GOT3 (cell line): ENCODE data around the gene NUP155.
"Not testable (repeated sequence)": the region's sequence is repeated elsewhere in the genome, so short reads cannot be mapped to it uniquely, and the experiment has no call there.

Experiments
- DNase-seq: peaks from one replicate; lab custom pipeline; 2025; ENCODE audit warnings: mixed read lengths; lab: John Stamatoyannopoulos, UW

The NUP155 gene

GRCh38 chr5:37370864-37371726 is at the start of gene NUP155:
Gene NUP155 (minus strand): TSS chr5:37371106. CDS start chr5:37370977, 129 bp downstream.
- DNase-seq, result peak; percentile 42

DNA sequence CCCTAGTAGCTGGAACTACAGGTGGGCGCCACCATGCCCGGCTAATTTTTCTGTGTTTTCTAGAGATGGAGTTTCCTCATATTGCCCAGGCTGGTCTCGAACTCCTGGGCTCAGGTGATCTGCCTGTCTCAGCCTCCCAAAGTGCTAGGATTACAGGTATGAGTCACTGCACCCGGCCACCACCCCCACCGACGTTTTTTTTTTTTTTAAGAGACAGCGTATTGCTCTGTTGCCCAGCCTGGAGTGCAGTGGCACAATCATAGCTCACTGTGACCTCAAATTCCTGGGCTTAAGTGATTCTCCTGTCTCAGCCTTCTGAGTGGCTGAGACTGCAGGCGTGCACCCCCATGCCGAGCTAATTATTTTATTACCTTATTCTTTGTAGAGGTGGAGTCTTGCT is 46.4 kb upstream of the NUP155 start:
- no peak for DNase-seq

GRCh38 chr5:37415456-37415855 is 44.5 kb upstream of the NUP155 start:
- not testable (repeated sequence) for DNase-seq

DNA sequence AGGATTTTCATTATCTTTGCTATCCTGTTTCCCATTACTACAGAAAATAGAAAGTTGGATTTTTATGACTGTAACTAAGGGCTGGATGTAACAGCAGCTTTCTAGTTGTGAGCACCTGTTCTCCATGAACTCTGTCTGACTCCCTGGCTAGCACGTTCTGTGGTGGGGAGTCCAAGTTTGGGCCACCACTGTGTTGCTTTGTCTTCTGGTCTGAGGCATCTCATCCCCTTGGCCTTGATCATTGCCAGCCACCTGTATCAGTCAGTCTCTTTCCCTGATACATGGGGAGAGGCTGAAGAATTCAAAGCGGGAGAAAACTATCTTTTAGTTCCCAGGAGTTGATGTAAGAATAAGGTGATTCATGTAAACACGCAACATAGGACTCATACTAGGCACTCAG is 41.6 kb upstream of the NUP155 start:
- no peak for DNase-seq

GRCh38 chr5:37400501-37400900 is 29.6 kb upstream of the NUP155 start:
- DNase-seq, result no peak

DNA sequence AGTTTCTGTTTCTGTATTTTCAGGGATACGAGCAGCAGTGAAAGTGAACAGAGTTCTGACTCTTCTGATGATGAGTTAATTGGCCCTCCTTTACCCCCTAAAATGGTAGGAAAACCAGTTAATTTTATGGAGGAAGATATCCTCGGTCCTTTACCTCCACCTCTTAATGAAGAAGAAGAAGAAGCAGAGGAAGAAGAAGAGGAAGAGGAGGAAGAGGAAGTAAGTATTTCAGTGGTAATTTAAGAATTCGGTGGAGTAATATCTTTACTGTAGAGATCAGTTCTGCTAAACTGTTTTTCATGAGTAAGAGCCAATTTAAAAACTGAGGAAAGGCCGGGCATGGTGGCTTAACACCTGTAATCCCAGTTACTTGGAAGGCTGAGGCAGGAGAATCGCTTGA is 25.4 kb upstream of the NUP155 start:
- no peak for DNase-seq

DNA sequence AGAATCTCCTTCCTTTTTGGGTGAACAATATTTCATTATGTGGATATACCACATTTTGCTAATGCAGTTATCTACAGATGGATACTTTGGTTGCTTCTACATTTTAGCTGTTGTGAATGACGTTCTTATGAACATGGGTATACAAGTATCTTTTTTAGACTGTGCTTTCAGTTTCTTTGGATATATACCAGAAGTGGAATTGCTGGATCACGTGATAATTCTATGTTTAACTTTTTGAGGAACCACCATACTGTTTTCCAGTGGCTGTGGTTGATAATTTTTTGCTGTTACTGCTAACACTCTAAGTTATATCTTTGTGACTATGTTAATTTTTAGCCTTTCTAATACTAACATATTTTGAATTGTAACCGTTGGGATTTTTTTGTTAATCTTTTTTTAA is 20.7 kb upstream of the NUP155 start:
- DNase-seq, result no peak

GRCh38 chr5:37379100-37379628 is 8.3 kb upstream of the NUP155 start, which contains the start of gene WDR70:
Gene WDR70 (plus strand): TSS chr5:37379318. CDS start chr5:37379368, 50 bp downstream.
- DNase-seq, result peak; percentile 51

DNA sequence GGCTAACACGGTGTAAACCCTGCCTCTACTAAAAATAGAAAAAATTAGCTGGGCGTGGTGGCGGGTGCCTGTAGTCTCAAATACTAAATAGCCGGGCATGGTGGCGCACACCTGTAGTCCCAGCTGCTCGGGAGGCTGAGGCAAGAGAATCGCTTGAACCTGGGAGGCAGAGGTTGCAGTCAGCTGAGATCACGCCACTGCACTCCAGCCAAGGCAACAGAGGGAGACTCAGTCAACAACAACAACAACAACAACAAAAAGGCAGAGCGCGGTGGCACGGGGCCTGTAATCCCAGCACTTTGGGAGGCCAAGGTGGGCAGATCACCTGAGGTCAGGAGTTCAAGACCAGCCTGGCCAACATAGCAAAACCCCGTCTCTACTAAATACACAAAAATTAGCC is 7.2 kb upstream of the NUP155 start:
- not testable (repeated sequence) for DNase-seq

GRCh38 chr5:37375091-37375490 is 4.2 kb upstream of the NUP155 start:
- DNase-seq, result no peak

DNA sequence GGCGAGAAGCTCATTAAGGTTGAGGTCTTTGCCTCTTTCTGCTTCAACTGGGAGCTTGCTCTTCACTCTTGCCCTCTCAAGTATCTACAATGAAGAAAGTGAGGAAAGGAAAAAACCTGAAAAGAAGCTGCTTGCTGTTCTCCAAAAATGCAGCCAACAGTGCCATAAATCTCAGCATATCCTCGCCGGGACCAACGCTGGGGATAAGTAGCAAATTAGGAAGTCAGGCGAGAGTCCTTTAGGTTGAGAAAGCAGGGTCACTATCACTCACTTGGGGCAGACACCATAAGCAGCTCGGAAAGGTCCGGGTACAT is 399 bp downstream of the NUP155 start:
- DNase-seq, result no peak

DNA sequence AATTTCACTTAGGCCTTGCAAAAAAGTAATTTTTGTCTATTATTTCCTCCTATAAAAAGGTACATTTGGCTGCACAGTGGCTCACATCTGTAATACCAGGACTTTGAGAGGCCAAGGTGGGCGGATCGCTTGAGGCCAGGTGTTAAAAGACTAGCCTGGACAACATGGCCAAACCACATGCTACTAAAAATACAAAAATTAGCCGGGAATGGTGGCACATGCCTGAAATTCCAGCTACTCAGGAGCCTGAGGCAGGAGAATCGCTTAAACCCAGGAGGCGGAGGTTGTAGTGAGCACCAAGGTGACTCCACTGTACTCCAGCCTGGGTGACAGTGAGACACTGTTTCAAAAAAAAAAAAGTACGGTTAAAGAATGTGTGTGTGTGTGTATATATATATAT is 15.7 kb downstream of the NUP155 start:
- DNase-seq, result no peak

- DNase-seq, result not testable (repeated sequence)
These were observed 28.2 kb downstream of the NUP155 start for GRCh38 chr5:37342741-37343140.

- DNase-seq, result not testable (repeated sequence)
These were observed 36.2 kb downstream of the NUP155 start for GRCh38 chr5:37334754-37335153.

- DNase-seq, result no peak
These were observed 44.4 kb downstream of the NUP155 start for GRCh38 chr5:37326536-37326935.

- no peak for DNase-seq
These were observed 47.3 kb downstream of the NUP155 start for GRCh38 chr5:37323607-37324006.

DNA sequence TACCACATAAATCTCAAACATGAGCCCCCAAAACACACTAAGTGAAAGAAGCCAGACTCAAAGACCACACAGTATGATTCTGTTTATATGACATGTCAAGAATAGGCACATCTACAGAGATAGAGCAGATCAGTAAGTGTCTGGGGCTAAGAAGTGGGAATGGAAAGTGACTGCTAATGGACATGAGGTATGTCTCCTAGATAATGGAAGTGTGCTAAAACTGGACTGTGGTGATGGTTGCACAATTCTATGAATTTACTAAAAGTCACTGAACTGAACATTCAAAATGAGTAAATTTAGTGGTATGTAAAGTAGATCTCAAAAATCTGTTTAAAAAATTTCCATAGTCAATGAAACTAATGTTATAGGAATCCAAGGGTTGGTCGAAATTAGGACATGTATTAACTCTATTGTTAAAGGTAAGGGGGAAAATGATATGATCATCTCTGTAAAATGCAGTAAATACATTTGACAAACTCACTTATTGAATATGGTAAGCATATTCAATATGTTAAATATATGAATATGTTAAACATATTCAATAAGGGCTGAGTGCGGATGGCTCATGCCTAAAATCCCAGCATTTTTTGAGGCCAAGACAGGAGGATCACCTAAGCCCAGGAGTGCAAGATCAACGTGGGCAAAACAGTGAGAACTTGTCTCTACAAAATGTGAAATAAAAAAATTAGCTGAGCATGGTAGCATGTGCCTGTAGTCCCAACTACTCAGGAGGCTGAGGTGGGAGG is 51.7 kb downstream of the NUP155 start:
- DNase-seq, result no peak

GRCh38 chr5:37316027-37316426 is 54.9 kb downstream of the NUP155 start:
- DNase-seq, result no peak

GRCh38 chr5:37310360-37310759 is 60.5 kb downstream of the NUP155 start:
- DNase-seq, result no peak

GRCh38 chr5:37308793-37309192 is 62.1 kb downstream of the NUP155 start:
- DNase-seq, result no peak

DNA sequence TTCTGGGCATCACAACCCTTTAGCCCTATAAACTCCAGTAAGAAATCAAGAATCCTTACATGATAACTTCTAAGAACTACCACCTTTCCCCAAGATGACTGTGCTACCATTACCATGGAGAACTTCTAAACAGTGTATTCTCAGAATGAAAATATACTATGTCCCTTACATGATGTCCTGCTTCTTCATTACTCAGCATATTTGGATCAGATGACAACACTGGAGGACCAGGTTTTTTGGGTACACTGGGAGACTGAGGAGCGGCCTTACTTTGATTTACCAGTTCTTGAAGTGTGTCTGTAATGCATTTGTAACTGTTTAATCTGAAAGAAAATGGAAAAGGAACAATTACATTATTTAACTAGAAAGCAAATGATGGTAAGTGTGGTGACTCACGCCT is 66.0 kb downstream of the NUP155 start:
- no peak for DNase-seq

DNA sequence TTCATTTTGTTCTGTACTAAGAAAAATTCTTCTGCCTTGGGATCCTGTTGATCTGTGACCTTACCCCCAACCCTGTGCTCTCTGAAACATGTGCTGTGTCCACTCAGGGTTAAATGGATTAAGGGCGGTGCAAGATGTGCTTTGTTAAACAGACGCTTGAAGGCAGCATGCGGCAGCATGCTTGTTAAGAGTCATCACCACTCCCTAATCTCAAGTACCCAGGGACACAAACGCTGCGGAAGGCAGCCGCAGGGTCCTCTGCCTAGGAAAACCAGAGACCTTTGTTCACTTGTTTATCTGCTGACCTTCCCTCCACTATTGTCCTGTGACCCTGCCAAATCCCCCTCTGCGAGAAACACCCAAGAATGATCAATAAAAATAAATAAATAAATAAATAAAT is 74.6 kb downstream of the NUP155 start:
- not testable (repeated sequence) for DNase-seq

DNA sequence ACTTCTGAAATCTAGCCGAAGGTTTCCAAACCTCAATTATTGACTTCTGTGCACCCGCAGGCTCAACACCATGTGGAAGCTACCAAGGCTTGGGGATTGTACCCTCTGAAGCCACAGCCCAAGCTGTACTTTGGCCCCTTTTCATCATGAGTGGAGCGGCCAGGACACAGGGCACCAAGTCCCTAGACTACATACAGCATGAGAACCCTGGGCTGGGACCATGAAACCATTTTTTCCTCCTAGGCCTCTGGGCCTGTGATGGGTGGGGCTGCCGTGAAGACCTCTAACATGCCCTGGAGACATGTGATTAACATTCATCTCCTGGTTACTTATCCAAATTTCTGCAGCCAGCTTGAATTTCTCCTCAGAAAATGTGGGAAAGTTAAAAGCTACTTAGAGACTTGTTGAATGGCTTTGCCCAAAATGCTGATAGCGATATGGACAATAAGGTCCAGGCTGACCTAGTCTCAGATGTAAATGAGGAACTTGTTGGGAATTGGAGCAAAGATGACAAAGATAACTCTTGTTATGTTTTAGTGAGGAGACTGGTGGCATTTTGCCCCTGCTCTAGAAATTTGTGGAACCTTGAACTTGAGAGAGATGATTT is 87.6 kb downstream of the NUP155 start:
- no peak for DNase-seq
